ENCODE measurements around the gene SUPT20HL2. TPM values are rescaled to one million over a fixed set of nuclear protein-coding genes. Genes with fewer than 3 reads are reported as not detected.

Gene SUPT20HL2
- total RNA-seq, 2 experiments from 2014 or later = not detected

GRCh38 chrX:24266996-24267395, 46.9 kb downstream of the SUPT20HL2 start:
- Mint-ChIP-seq H3K4me3 (no peak overlapping the region), H3K27me3 (no peaks in the 10 kb centered on the region), H3K4me1 (ENCODE audit: low read depth) (no peaks in the 10 kb centered on the region), H3K36me3 (ENCODE audit: low read depth) (no peaks in the 10 kb centered on the region), H3K27ac (no peak overlapping the region), H3K9me3 (no peaks in the 10 kb centered on the region)
- H3K36me3 ChIP-seq (ENCODE audit: insufficient read depth, low read length) = no peaks in the 10 kb centered on the region
- ATAC-seq (ENCODE audit: poor library complexity) = no peak
- intact Hi-C loops (cut with DNase I, micrococcal nuclease) = no loop called here
- H3K27ac ChIP-seq (ENCODE audit: low read depth in 1 of 2, low read length in 2 of 2) = no peak overlapping the region
- no peak for TF ChIP-seq CTCF (IDR thresholded peaks at IDR 0.05)
- H3K4me3 ChIP-seq (ENCODE audit: low read length) = no peak overlapping the region
- DNase-seq = no peak
- H3K4me1 ChIP-seq (ENCODE audit: insufficient read depth, low read length) = no peaks in the 10 kb centered on the region
- CTCF ChIA-PET = interaction anchor here (0.8 kb wide), 1 partner anchor 16 kb away, joined by 3 read pairs; no protein-coding TSS in a partner anchor
- no peaks in the 10 kb centered on the region for H3K9me3 ChIP-seq (ENCODE audit: control insufficient read depth in 1 of 2, insufficient read depth in 1 of 2, low read length in 2 of 2)
- no peaks in the 10 kb centered on the region for H3K27me3 ChIP-seq (ENCODE audit: control insufficient read depth in 1 of 2, insufficient read depth in 2 of 2, low read length in 2 of 2)
- POLR2A ChIA-PET = no interaction called here

- ChIA-PET POLR2A (no interaction called here), CTCF (no interaction called here)
- no peaks in the 10 kb centered on the region for H3K9me3 Mint-ChIP-seq
- H3K4me3 Mint-ChIP-seq = no peak overlapping the region
- peaks cover 9% of the 10 kb centered on the region for H3K4me1 Mint-ChIP-seq (ENCODE audit: low read depth)
- H3K27me3 ChIP-seq (ENCODE audit: control insufficient read depth in 1 of 2, insufficient read depth in 2 of 2, low read length in 2 of 2) = no peaks in the 10 kb centered on the region
- H3K27ac Mint-ChIP-seq = no peak overlapping the region
- intact Hi-C loops (cut with DNase I, micrococcal nuclease) = no loop called here
- H3K36me3 Mint-ChIP-seq (ENCODE audit: low read depth) = no peaks in the 10 kb centered on the region
- no peak for TF ChIP-seq CTCF (IDR thresholded peaks at IDR 0.05)
- DNase-seq = no peak
- no peaks in the 10 kb centered on the region for H3K36me3 ChIP-seq (ENCODE audit: insufficient read depth, low read length)
- ATAC-seq (ENCODE audit: poor library complexity) = no peak
- no peak overlapping the region for H3K27ac ChIP-seq (ENCODE audit: low read depth in 1 of 2, low read length in 2 of 2)
- H3K4me3 ChIP-seq (ENCODE audit: low read length) = no peak overlapping the region
- H3K27me3 Mint-ChIP-seq = no peaks in the 10 kb centered on the region
- no peaks in the 10 kb centered on the region for H3K9me3 ChIP-seq (ENCODE audit: control insufficient read depth in 1 of 2, insufficient read depth in 1 of 2, low read length in 2 of 2)
- H3K4me1 ChIP-seq (ENCODE audit: insufficient read depth, low read length) = peaks cover 10% of the 10 kb centered on the region
Measured at GRCh38 chrX:24264383-24264782, 49.5 kb downstream of the SUPT20HL2 start.

- DNase-seq (no peak), ATAC-seq (ENCODE audit: poor library complexity) (no peak)
- H3K4me3 ChIP-seq (ENCODE audit: low read length) = no peak overlapping the region
- peaks cover 10% of the 10 kb centered on the region for H3K4me1 ChIP-seq (ENCODE audit: insufficient read depth, low read length)
- H3K27ac ChIP-seq (ENCODE audit: low read depth in 1 of 2, low read length in 2 of 2) = no peak overlapping the region
- intact Hi-C loops (cut with DNase I, micrococcal nuclease) = no loop called here
- no peaks in the 10 kb centered on the region for H3K36me3 Mint-ChIP-seq (ENCODE audit: low read depth)
- CTCF ChIA-PET = no interaction called here
- TF ChIP-seq CTCF (IDR thresholded peaks at IDR 0.05) = no peak
- no peaks in the 10 kb centered on the region for H3K27me3 ChIP-seq (ENCODE audit: control insufficient read depth in 1 of 2, insufficient read depth in 2 of 2, low read length in 2 of 2)
- H3K4me3 Mint-ChIP-seq = no peak overlapping the region
- H3K4me1 Mint-ChIP-seq (ENCODE audit: low read depth) = peaks cover 9% of the 10 kb centered on the region
- no peaks in the 10 kb centered on the region for H3K9me3 Mint-ChIP-seq
- H3K27ac Mint-ChIP-seq = no peak overlapping the region
- H3K36me3 ChIP-seq (ENCODE audit: insufficient read depth, low read length) = no peaks in the 10 kb centered on the region
- H3K9me3 ChIP-seq (ENCODE audit: control insufficient read depth in 1 of 2, insufficient read depth in 1 of 2, low read length in 2 of 2) = no peaks in the 10 kb centered on the region
- no peaks in the 10 kb centered on the region for H3K27me3 Mint-ChIP-seq
- POLR2A ChIA-PET = no interaction called here
Measured at GRCh38 chrX:24262309-24262708, 51.6 kb downstream of the SUPT20HL2 start.

Other genes with a start within 250 kb of the SUPT20HL2 start
- gene ZFX, start 164.3 kb downstream of the SUPT20HL2 start, total RNA-seq = 10 to 100 TPM; 44.2 to 50.1 TPM
- not detected for gene SUPT20HL1, start 46.6 kb upstream of the SUPT20HL2 start, total RNA-seq
- gene PDK3, start 151.2 kb upstream of the SUPT20HL2 start, total RNA-seq = 10 to 100 TPM; 12.5 to 12.6 TPM

Data from CD4-positive, alpha-beta T cell (primary cell).